Neutrophil (primary cell): ENCODE data around the gene SLC5A9.

ENCODE experiments used
- H3K27ac ChIP-seq: fragments of 200-600 bp; sonication (generic); 2 replicates; pipeline ENCODE4 v1.5.1; 2016; ENCODE audit warnings: mild to moderate bottlenecking, moderate library complexity
- H3K27me3 ChIP-seq: fragments of 200-600 bp; sonication (generic); 2 replicates; pipeline ENCODE4 v1.6.0; 2016; ENCODE audit warnings: mild to moderate bottlenecking
- H3K36me3 ChIP-seq: fragments of 200-600 bp; sonication (generic); 2 replicates; pipeline ENCODE4 v1.5.1; 2017
- H3K4me1 ChIP-seq, 2 experiments: fragments of 200-600 bp in 1 of 2; sonication (generic) in 1 of 2; 1 replicate in 1 of 2; 2 replicates in 1 of 2; pipeline versions ENCODE4 v1.5.1 to v1.6.1; 2013 to 2016; ENCODE audit warnings: low read depth in 1 of 2, low read length in 1 of 2, mild to moderate bottlenecking in 1 of 2, moderate library complexity in 1 of 2; ENCODE audit not compliant: control insufficient read depth in 1 of 2, insufficient read depth in 1 of 2
- H3K4me3 ChIP-seq, 2 experiments: fragments of 200-600 bp in 1 of 2; sonication (generic) in 1 of 2; 1 replicate in 1 of 2; 2 replicates in 1 of 2; pipeline ENCODE4 v1.5.1; 2013 to 2016; ENCODE audit warnings: low read depth in 1 of 2, low read length in 1 of 2, mild to moderate bottlenecking in 1 of 2, moderate library complexity in 1 of 2
- H3K9me3 ChIP-seq: fragments of 200-600 bp; sonication (generic); 2 replicates; pipeline ENCODE4 v1.5.1; 2016
- CTCF ChIP-seq: fragments of 200-600 bp; sonication (generic); IDR thresholded peaks from 2 replicates; pipeline ENCODE4 v1.5.1; 2016; ENCODE audit warnings: antibody characterized with exemption

SLC5A9 gene

DNA sequence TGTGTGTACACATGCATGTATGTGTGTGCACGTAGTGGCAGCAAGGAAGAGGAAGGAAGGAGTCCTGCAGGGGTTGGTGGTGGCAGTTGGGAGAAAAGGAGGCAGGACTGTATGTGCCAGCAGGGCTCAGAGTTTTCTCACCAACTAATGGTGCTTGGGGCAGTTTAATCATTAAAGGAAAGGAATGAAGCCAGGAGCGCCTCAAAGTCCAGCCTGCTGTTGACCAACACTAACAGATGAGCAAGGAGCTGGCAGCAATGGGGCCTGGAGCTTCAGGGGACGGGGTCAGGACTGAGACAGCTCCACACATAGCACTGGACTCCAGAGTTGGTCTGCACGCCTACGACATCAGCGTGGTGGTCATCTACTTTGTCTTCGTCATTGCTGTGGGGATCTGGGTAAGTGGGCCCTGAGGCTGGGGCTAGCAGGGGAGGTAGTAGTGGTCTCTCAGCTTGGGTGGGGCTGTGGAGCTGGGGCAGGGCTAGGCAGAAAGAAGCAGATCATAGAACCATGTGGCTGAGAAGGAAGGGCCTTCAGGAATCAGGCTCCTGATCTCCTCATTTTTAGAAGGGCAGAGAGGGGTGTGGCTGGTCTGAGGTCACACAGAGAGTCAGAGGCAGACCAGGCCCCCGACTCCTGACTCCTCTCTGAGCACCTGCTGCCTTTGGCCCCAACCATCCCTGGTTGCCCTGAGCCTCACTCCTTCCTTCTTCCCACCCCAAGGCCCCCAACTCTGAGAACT is at the start of gene SLC5A9:
Gene SLC5A9 (plus strand): TSS at position 216 of the 742 bp plus-strand sequence. CDS start 21 bp downstream, at position 237.
- Histone ChIP-seq H3K4me1 (peaks cover 10 to 16% of the 10 kb centered on the region in 2 experiments), H3K27me3 (no peaks in the 10 kb centered on the region), H3K4me3 (no peak within 1 kb of the TSS), H3K27ac (no peak within 1 kb of the TSS), H3K9me3 (no peaks in the 10 kb centered on the region), H3K36me3 (no peaks in the 10 kb centered on the region)
- no peak for TF ChIP-seq CTCF

- Histone ChIP-seq H3K4me1 (no peaks in the 10 kb centered on the region), H3K36me3 (no peaks in the 10 kb centered on the region), H3K27ac (no peak overlapping the region), H3K4me3 (no peak overlapping the region), H3K9me3 (no peaks in the 10 kb centered on the region), H3K27me3 (peaks cover 6% of the 10 kb centered on the region)
- TF ChIP-seq CTCF, result no peak
Observed at GRCh38 chr1:48175116-48175515, 47.4 kb upstream of the SLC5A9 start.

DNA sequence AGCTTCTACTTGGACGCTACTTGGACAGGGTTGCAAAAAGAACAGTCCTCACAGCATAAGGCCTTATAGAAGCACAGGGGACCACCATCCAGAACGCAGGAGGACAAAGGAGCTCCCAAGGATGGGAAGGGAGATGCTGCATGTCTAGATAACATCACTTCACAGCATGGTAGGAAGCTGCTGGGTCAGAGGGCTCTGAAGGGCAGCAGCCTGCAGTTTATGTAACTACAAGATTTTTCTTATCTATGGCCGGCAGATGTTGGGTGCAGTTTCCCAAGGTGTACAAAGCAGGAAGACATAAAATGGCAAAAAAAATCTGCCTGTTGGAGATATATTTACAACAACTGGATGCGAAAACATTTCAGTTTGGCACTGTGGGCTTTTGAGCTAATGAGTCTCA is 45.3 kb upstream of the SLC5A9 start:
- no peak for TF ChIP-seq CTCF
- Histone ChIP-seq H3K9me3 (no peaks in the 10 kb centered on the region), H3K36me3 (no peaks in the 10 kb centered on the region)

GRCh38 chr1:48181669-48182367 is 40.7 kb upstream of the SLC5A9 start:
- no peak for TF ChIP-seq CTCF
- Histone ChIP-seq H3K27ac (no peak overlapping the region), H3K4me3 (no peak overlapping the region), H3K4me1 (no peaks in the 10 kb centered on the region), H3K27me3 (peaks cover 6% of the 10 kb centered on the region), H3K9me3 (no peaks in the 10 kb centered on the region), H3K36me3 (no peaks in the 10 kb centered on the region)

More for the DNA sequence above, 45.3 kb upstream of the SLC5A9 start:
- Histone ChIP-seq H3K4me3 (no peak overlapping the region), H3K27ac (no peak overlapping the region), H3K27me3 (peaks cover 6% of the 10 kb centered on the region), H3K4me1 (no peaks in the 10 kb centered on the region)

DNA sequence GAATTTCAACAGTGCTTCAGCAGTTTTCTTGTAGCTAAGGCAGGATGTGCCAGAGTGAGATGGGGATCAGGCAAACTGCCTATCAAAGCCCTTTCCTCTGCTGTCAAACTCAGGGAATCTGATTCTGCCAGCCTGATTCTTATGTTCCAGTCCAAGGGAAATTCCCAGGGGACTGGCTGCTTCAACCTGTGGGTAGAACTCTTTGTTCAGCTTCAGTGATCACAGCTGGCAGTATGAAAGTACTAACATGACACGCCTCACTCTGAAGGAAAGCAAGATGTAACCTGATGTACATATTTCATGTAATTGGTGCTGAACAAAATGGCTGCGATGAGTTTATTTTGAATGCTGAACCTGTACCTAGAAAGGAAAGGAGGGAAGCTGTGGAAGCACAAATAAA is 40.1 kb upstream of the SLC5A9 start:
- Histone ChIP-seq H3K4me3 (no peak overlapping the region), H3K27me3 (peaks cover 3% of the 10 kb centered on the region), H3K36me3 (no peaks in the 10 kb centered on the region), H3K4me1 (no peaks in the 10 kb centered on the region), H3K9me3 (no peaks in the 10 kb centered on the region), H3K27ac (no peak overlapping the region)
- no peak for TF ChIP-seq CTCF
